GM19324 (cell line): ENCODE results near the gene DNAJC6.
"Not testable (repeated sequence)": the region's sequence is repeated elsewhere in the genome, so short reads cannot be mapped to it uniquely, and the experiment has no call there.

Source experiments
- ATAC-seq: cut with Tn5 transposase; IDR thresholded peaks from one replicate; pipeline ENCODE4 v1.9.1; 2021; ENCODE audit warnings: mild to moderate bottlenecking, moderate library complexity; ENCODE audit not compliant: unreplicated experiment, low FRiP score

DNAJC6 gene

DNA sequence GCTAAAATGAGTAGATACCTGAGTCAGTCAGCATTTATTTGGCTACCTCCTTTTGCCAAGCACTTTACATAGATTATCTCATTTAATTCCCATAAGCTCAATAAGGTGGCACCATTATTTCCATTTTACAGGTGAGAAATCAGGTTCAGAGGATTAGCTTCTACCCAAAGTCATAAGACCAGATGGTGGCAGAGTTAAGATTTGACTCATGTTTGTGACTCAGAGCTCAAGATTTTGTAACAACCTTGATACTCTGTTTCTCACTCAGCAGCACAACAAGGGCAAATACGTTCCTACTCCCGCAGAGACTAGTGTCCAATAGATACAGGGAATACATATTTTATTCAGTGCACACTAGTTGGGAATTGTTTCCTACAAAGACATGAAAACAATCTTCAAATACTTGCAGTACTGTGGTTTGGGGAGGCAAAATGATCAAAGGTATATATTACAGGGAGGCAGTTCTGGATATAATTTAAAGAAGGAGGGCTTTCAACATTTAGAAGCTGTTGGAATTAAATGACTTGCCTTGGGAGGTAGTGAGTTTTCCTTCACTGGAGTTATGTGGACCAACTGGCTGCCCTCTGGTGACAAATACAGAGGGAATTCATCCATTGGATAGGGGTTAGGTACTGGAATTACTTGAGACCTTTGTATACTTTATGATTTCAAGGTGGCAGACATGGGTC, 114.7 kb downstream of the DNAJC6 start:
- ATAC-seq: no peak

- ATAC-seq: no peak
These were observed 115.2 kb downstream of the DNAJC6 start for GRCh38 chr1:65424573-65424889.

- no peak for ATAC-seq
These were observed 115.7 kb downstream of the DNAJC6 start for GRCh38 chr1:65425006-65425405.

DNA sequence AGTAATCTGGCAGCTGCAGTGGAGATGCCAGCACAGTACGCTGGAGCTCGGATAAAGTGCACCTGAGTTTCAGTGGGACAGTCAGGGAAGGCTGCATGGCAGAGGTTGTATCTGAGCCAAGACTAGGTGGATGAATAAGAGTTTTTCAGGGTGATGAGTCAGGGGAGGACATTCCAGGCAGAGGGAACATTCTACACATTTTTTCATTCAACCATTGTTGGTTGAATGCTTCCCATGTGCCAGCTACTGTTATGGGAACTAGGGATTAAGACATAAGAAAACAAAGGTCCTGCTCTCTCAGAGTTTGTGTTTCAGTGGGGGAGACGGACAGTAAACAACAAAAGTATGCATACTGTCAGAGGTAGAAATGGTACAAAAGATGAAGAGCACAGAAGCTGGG, 116.4 kb downstream of the DNAJC6 start:
- no peak for ATAC-seq

- no peak for ATAC-seq
These were observed 119.7 kb downstream of the DNAJC6 start for GRCh38 chr1:65429078-65429477.

DNA sequence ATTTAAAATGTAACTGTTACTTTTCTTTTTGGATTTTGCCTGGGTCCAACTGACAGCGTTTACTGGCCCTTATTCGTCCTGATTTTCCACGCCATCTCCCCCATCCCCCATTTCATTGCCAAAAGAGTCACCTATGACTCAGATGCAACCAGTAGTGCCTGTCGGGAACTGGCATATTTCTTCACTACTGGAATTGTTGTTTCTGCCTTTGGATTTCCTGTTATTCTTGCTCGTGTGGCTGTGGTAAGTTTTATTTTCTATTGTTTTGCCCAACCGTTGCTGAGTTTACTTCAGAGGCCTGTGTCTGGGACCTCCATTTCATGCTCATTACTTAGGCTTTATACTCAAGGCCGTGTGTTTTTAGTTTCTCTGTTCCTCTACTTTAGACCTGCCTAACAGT, 120.5 kb downstream of the DNAJC6 start:
- no peak for ATAC-seq

DNA sequence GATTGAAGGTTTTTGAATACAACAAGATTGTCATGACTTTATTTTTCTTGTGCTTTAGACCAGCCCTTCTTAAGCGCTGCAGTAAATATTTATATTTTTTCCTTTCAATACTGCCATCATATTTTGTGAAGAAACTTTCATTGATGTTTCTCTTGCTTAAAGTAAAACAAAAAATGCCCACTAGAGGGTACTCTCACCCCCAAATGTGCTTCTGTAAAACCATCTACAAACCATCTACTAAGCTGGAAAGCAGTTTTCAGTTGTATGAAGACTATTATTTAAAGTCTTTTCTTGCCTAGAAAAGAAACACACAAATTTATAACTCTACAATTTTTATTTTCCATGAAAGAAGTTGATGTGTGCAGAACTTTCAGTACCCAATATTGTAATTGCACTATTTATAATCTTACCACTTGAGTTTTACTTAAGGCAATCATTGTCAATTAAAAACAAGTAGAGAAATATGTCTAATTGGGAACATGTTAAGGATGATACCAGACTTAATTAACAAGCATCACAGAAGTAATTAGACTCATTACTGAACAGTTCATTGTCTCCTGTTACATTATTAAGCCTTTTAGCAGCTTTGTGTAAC, 121.9 kb downstream of the DNAJC6 start:
- no peak for ATAC-seq

- no peak for ATAC-seq
These were observed 123.6 kb downstream of the DNAJC6 start for GRCh38 chr1:65432918-65433317.

DNA sequence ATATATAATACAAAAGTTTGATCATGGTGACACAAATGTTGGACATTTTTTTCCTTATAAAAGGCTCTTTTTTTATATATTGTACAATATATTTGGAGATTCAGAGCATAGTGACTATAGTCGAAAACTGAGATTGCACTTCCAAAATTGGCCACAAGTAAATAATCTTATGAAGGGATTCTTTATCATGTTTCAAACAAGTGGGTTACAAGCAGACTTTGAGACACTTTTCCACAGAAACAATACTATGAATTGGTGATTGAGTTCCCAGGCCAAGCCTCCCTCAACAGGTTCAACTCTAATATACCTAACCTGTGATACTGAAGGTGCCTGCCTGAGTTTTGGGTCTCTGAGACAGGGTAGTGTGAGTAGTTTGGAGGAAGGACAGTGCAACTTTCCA, 124.9 kb downstream of the DNAJC6 start:
- no peak for ATAC-seq

DNA sequence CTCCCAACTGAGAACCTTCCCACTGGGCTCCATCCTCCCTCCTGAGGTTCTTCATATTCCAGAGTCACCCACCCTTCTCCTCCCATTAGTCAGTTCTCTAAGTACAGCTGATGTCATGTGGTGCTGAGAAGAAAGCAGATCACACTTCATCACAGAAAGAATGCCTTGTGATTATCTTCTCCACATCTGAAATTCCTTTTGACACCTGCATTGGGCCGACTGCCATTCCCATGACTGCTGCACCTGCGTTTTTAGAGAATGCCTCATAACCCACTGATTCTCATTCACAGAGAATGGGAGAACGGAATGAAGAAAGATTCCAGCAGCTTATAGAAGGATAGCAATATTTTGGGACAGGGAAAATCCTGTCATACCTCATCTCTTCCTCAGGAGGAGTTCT, 125.4 kb downstream of the DNAJC6 start:
- no peak for ATAC-seq

- no peak for ATAC-seq
These were observed 126.6 kb downstream of the DNAJC6 start for GRCh38 chr1:65435987-65436386.

GRCh38 chr1:65437616-65438015, 128.3 kb downstream of the DNAJC6 start:
- ATAC-seq: no peak

- no peak for ATAC-seq
These were observed 131.1 kb downstream of the DNAJC6 start for GRCh38 chr1:65440322-65440900.

DNA sequence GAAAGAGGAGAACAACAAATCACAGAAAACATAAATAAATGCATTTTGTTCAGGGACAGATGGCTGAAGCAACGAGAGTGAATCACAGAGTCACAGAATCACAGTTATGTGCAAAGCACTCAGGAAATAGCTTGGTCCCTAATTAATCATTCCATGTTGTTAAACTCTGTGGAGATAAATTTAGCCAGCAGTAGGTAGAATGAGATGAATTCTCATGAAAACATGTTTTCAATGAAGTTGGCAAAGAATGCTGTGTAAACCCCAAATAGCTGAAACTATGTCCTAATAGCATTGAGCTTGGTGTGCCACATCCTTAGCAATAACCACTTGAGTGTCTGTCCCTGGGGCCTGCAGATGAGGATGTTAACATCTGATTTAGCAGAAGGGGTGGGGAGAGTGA, 131.6 kb downstream of the DNAJC6 start:
- no peak for ATAC-seq

DNA sequence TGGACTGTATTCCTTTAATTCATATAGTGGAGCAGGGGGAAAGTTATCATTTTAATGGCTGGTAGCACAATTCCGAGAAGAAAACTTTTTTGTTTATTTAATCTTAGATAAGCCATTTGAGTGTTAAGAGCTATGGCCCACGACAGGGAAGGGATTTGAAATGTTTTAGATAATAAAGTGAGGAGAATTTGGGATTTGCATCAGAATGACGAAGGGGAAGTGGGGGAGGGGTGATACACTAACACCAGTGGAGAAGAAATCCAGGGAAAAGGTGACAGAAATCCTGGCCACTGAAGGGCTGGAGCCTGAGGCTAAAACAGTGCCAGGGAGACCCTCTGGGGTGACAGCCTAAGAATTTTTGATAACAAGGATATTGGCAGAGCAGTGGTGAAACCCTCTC, 132.1 kb downstream of the DNAJC6 start:
- ATAC-seq: no peak

DNA sequence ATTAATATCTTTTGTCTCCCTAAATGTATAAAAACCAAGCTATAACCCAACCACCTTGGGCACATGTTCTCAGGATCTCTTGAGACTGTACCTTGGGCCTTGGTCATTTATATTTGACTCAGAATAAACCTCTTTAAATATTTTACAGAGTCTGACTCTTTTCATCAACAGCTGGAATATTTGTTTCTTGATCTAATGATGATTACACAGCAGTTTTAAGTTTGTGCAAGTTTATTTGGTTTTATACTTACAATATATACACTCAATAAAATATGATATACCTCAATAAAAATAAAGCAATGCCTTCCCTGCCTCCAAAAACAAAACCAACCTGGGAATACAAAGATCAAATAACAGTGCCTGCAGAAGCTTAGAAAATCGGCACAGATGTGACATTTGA, 133.1 kb downstream of the DNAJC6 start:
- ATAC-seq: no peak

- no peak for ATAC-seq
These were observed 134.3 kb downstream of the DNAJC6 start for GRCh38 chr1:65443647-65444046.

DNA sequence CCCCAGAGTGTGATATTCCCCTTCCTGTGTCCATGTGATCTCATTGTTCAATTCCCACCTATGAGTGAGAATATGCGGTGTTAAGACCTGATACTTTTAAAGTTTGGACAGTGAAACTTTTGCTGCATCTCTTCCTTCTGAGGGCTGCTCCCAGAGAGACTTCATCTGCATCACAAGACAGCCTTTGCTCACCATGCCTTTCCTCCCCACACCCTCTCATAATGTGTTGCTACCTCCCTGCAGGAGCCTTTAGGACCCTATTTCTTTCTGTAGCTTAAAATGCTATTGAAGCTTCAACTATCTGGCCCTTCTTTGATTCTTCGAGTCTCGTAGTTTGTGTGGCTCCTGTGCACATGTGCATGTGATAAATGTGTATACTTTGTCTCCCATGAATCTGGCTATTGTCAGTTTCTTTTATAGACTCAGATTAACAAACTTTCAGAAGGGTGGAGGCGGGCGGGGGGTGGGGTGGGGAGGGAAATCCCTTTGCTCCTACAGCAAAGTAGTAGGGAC, 134.8 kb downstream of the DNAJC6 start:
- ATAC-seq: no peak

DNA sequence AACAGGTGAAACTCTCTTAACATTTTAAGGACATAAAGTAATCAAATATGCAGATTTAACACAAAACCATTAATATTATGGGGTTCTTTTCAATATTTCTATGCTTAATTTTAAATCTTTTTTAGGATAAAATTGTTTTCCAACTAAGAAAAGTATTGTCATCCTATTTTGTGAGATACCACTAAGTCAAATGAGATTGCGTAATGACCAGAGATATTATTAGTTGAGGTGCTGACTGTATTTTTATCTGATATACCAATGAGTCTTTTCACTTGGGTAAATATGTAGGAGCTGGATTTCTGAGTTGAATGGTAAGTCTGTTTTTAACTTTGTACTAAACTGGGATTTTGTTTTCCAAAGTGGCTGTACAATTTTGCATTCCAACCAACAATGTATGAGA, 136.5 kb downstream of the DNAJC6 start:
- no peak for ATAC-seq

GRCh38 chr1:65449214-65449823, 140.0 kb downstream of the DNAJC6 start:
- ATAC-seq: no peak

GRCh38 chr1:65455678-65456077, 146.3 kb downstream of the DNAJC6 start:
- ATAC-seq: not testable (repeated sequence)

DNA sequence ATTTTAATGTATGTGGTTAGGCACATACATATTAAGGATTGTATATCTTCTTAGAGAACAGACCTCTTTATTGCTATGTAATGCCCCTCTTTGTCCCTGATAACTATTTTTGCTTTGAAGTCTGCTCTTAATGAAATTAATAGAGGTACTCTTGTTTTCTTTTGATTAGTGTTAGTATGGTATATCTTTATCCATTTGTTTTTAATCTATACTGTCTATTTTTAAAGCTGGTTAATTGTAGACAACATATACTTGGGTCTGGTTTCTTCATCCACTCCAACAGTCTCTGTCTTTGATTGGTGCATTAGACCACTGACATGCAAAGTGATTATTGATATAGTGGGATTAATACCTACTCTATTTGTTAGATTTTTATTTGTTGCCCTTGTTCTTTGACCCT, 147.1 kb downstream of the DNAJC6 start:
- no peak for ATAC-seq
